ENCODE results near the gene TUBA1C. TPM values are rescaled to one million over a fixed set of nuclear protein-coding genes. Genes with fewer than 3 reads are reported as not detected.

The TUBA1C gene
- polyA plus RNA-seq, 1 donor from 2014 or later = 63.0 TPM

GRCh38 chr12:49227713-49228112, 37.2 kb upstream of the TUBA1C start:
- Histone ChIP-seq H3K9me2 (ENCODE audit: insufficient read depth, low read length) (no peaks in the 10 kb centered on the region), H3K79me2 (replicated peaks; ENCODE audit: insufficient read depth, low read length) (peaks cover 47% of the 10 kb centered on the region), H3K27me3 (ENCODE audit: insufficient read depth, low read depth, low read length) (no peaks in the 10 kb centered on the region), H4K20me1 (ENCODE audit: insufficient read depth) (no peaks in the 10 kb centered on the region), H3K4me3 (ENCODE audit: low read length) (peak overlapping the region; percentile 13), H2AFZ (ENCODE audit: low read depth, low read length) (peak overlapping the region; percentile 5), H3K9me3 (ENCODE audit: low read length) (no peaks in the 10 kb centered on the region), H3K36me3 (ENCODE audit: insufficient read depth, low read length) (no peaks in the 10 kb centered on the region), H3F3A (ENCODE audit: insufficient read depth, low read length, poor library complexity, severe bottlenecking) (no peaks in the 10 kb centered on the region), H3K9ac (ENCODE audit: low read length) (peak overlapping the region; percentile 39), H3K4me2 (ENCODE audit: low read length) (no peak overlapping the region), H3K27ac (ENCODE audit: low read length) (peak overlapping the region; percentile 73)
- TF ChIP-seq MXI1 (conservative IDR thresholded peaks at IDR 0.05; ENCODE audit: poor library complexity, severe bottlenecking) (no peak), SMC3 (conservative IDR thresholded peaks at IDR 0.05; ENCODE audit: poor library complexity) (no peak), REST (IDR thresholded peaks at IDR 0.05; ENCODE audit: borderline replicate concordance) (peak; percentile 21), POLR2AphosphoS5 (IDR thresholded peaks at IDR 0.05) (peak; percentile 12), RAD21 (conservative IDR thresholded peaks at IDR 0.05) (no peak), EP300 (conservative IDR thresholded peaks at IDR 0.05; ENCODE audit: poor library complexity, severe bottlenecking) (no peak), CTCF (IDR thresholded peaks at IDR 0.05; ENCODE audit: poor library complexity, severe bottlenecking) (no peak)

- no peaks in the 10 kb centered on the region for H3K9me3 ChIP-seq (ENCODE audit: low read length)
- H3K4me3 ChIP-seq (ENCODE audit: low read length) = peak overlapping the region; percentile 13
- H3K27me3 ChIP-seq (ENCODE audit: insufficient read depth, low read depth, low read length) = no peaks in the 10 kb centered on the region
- peaks cover 56% of the 10 kb centered on the region for H3K79me2 ChIP-seq (replicated peaks; ENCODE audit: insufficient read depth, low read length)
- peaks cover 4% of the 10 kb centered on the region for H3F3A ChIP-seq (ENCODE audit: insufficient read depth, low read length, poor library complexity, severe bottlenecking)
- H3K27ac ChIP-seq (ENCODE audit: low read length) = peak overlapping the region; percentile 73
- H3K9me2 ChIP-seq (ENCODE audit: insufficient read depth, low read length) = no peaks in the 10 kb centered on the region
- H3K9ac ChIP-seq (ENCODE audit: low read length) = peak overlapping the region; percentile 39
- no peaks in the 10 kb centered on the region for H3K36me3 ChIP-seq (ENCODE audit: insufficient read depth, low read length)
- H2AFZ ChIP-seq (ENCODE audit: low read depth, low read length) = no peak overlapping the region
- H4K20me1 ChIP-seq (ENCODE audit: insufficient read depth) = no peaks in the 10 kb centered on the region
- no peak for TF ChIP-seq MXI1 (conservative IDR thresholded peaks at IDR 0.05; ENCODE audit: poor library complexity, severe bottlenecking)
- no peak for TF ChIP-seq TAF1 (IDR thresholded peaks at IDR 0.05; ENCODE audit: low read depth)
- no peak for TF ChIP-seq EZH2 (IDR thresholded peaks at IDR 0.05; ENCODE audit: borderline replicate concordance, insufficient read depth, low read length, poor library complexity, severe bottlenecking)
- TF ChIP-seq CTCF (IDR thresholded peaks at IDR 0.05; ENCODE audit: poor library complexity, severe bottlenecking) = no peak
- TF ChIP-seq REST (IDR thresholded peaks at IDR 0.05; ENCODE audit: borderline replicate concordance) = no peak
- no peak for TF ChIP-seq EP300 (conservative IDR thresholded peaks at IDR 0.05; ENCODE audit: poor library complexity, severe bottlenecking)
- no peak for TF ChIP-seq POLR2AphosphoS5 (IDR thresholded peaks at IDR 0.05)
- no peak for TF ChIP-seq SMC3 (conservative IDR thresholded peaks at IDR 0.05; ENCODE audit: poor library complexity)
- no peak for TF ChIP-seq RAD21 (conservative IDR thresholded peaks at IDR 0.05)
- no peak overlapping the region for H3K4me2 ChIP-seq (ENCODE audit: low read length)
Measured at GRCh38 chr12:49228653-49229052, 36.2 kb upstream of the TUBA1C start.

All from neural cell (in vitro differentiated cells).